Chondrocyte (in vitro differentiated cells): Measurements from ENCODE around the gene HS2ST1. TPM values are rescaled to one million over a fixed set of nuclear protein-coding genes. Genes with fewer than 3 reads are reported as not detected.

Experiments used
- DNase-seq: peaks from one replicate; pipeline ENCODE4 v3.0.0; 2021; ENCODE audit warnings: mixed read lengths, low spot score
- H3K27ac Mint-ChIP-seq: one replicate; pipeline ENCODE4 v1.8.0; 2021; ENCODE audit warnings: mild to moderate bottlenecking, moderate library complexity, mixed read lengths; ENCODE audit not compliant: unreplicated experiment
- H3K27me3 Mint-ChIP-seq: 2 replicates; pipeline ENCODE4 v1.8.0; 2021; ENCODE audit warnings: low read depth, mixed read lengths
- H3K36me3 Mint-ChIP-seq: 2 replicates; pipeline ENCODE4 v1.8.0; 2021; ENCODE audit warnings: low read depth, mixed read lengths
- H3K4me1 Mint-ChIP-seq: 2 replicates; pipeline ENCODE4 v1.8.0; 2021; ENCODE audit warnings: low read depth, mild to moderate bottlenecking, mixed read lengths
- H3K4me3 Mint-ChIP-seq: one replicate; pipeline ENCODE4 v1.8.0; 2021; ENCODE audit warnings: mild to moderate bottlenecking, moderate library complexity, mixed read lengths; ENCODE audit not compliant: unreplicated experiment
- H3K9me3 Mint-ChIP-seq: 2 replicates; pipeline ENCODE4 v1.8.0; 2021; ENCODE audit warnings: low read depth, mixed read lengths
- total RNA-seq: library from RNA; stranded (reverse); gene quantifications from 3 replicates; pipeline ENCODE4 v1.2.1, GENCODE V29; 2021
- TF ChIP-seq, protein P1 (sequence below): fragments of 200-600 bp; sonication (generic); IDR thresholded peaks from 2 replicates; pipeline ENCODE4 v1.5.0; 2021; ENCODE audit warnings: antibody characterized with exemption, mild to moderate bottlenecking, moderate library complexity

The HS2ST1 gene
- total RNA-seq, 1 donor from 2014 or later: 26.7 TPM

DNA sequence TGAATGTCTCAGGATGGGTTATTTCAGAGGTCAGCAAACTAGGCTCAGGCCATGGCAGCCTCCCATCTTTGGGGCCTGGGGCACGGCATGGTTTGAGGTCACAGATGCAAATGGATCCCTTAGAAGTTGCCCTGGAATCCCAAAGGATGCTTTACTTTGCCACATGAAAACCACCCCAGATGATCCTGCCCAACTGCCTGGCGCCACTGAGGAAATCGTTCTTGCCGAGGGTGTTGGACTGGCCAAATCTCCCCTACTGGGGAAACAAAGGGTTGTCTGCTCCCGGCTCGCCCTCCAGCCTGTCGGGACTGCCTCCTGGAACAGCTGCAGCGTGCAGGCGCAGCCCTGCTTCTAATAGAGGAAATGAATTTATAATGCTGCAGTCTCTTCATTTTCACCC is 241.2 kb downstream of the HS2ST1 start:
- H3K36me3 Mint-ChIP-seq: no peaks in the 10 kb centered on the region

DNA sequence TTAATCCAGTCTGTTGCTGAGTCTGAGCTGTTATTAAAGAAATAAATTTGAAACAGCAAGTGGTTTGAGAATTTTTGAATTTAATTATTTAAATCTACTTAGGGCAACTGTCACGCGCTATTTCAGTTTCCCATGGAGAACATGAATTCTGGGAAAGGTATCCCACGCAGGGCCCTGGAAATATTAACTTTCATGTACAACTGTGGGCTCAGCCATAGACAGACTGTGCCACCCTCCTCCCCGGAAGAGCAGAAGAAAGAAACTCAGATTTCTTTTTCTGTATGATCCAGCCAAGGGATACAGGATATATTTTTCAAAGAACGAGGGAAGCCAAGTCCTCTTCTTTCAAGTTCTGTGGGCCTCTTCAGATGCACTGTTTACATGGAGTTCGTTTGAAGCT is 241.7 kb downstream of the HS2ST1 start:
- H3K27ac Mint-ChIP-seq: no peak overlapping the region
- no peak for DNase-seq
- no peaks in the 10 kb centered on the region for H3K27me3 Mint-ChIP-seq
- peaks cover 15% of the 10 kb centered on the region for H3K4me1 Mint-ChIP-seq
- H3K4me3 Mint-ChIP-seq: no peak overlapping the region
- no peaks in the 10 kb centered on the region for H3K36me3 Mint-ChIP-seq
- TF ChIP-seq, protein P1, sequence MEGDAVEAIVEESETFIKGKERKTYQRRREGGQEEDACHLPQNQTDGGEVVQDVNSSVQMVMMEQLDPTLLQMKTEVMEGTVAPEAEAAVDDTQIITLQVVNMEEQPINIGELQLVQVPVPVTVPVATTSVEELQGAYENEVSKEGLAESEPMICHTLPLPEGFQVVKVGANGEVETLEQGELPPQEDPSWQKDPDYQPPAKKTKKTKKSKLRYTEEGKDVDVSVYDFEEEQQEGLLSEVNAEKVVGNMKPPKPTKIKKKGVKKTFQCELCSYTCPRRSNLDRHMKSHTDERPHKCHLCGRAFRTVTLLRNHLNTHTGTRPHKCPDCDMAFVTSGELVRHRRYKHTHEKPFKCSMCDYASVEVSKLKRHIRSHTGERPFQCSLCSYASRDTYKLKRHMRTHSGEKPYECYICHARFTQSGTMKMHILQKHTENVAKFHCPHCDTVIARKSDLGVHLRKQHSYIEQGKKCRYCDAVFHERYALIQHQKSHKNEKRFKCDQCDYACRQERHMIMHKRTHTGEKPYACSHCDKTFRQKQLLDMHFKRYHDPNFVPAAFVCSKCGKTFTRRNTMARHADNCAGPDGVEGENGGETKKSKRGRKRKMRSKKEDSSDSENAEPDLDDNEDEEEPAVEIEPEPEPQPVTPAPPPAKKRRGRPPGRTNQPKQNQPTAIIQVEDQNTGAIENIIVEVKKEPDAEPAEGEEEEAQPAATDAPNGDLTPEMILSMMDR: no peak
- no peaks in the 10 kb centered on the region for H3K9me3 Mint-ChIP-seq

More for the DNA sequence above, 241.2 kb downstream of the HS2ST1 start:
- H3K27me3 Mint-ChIP-seq: no peaks in the 10 kb centered on the region
- no peaks in the 10 kb centered on the region for H3K9me3 Mint-ChIP-seq
- H3K27ac Mint-ChIP-seq: no peak overlapping the region
- DNase-seq: no peak
- H3K4me1 Mint-ChIP-seq: peaks cover 19% of the 10 kb centered on the region
- TF ChIP-seq, protein P1: no peak
- no peak overlapping the region for H3K4me3 Mint-ChIP-seq

GRCh38 chr1:87159378-87159915 is 245.0 kb downstream of the HS2ST1 start:
- Mint-ChIP-seq H3K4me3 (no peak overlapping the region), H3K4me1 (no peaks in the 10 kb centered on the region), H3K27ac (no peak overlapping the region), H3K9me3 (no peaks in the 10 kb centered on the region), H3K27me3 (no peaks in the 10 kb centered on the region), H3K36me3 (no peaks in the 10 kb centered on the region)
- TF ChIP-seq, protein P1: no peak
- DNase-seq: no peak

Other genes starting within 250 kb of the HS2ST1 start
- gene SH3GLB1, start 210.1 kb upstream of the HS2ST1 start, total RNA-seq: 118 to 135 TPM (median 133 TPM) in 3 replicates
- gene SELENOF, start 509 bp upstream of the HS2ST1 start, total RNA-seq: 183 to 216 TPM (median 184 TPM) in 3 replicates